Glutamatergic neuron (in vitro differentiated cells): ENCODE results near the gene DOP1B. TPM values are rescaled to one million over a fixed set of nuclear protein-coding genes. Genes with fewer than 3 reads are reported as not detected.

Experiments
- DNase-seq: peaks from one replicate; pipeline ENCODE4 v3.0.0; 2022
- H3K27ac Mint-ChIP-seq: one replicate; pipeline ENCODE4 v1.8.0; 2020; ENCODE audit warnings: mild to moderate bottlenecking, mixed read lengths, inconsistent platforms; ENCODE audit not compliant: unreplicated experiment
- H3K27me3 Mint-ChIP-seq: one replicate; pipeline ENCODE4 v1.8.0; 2020; ENCODE audit warnings: mild to moderate bottlenecking, moderate library complexity, mixed read lengths, inconsistent platforms; ENCODE audit not compliant: unreplicated experiment
- H3K36me3 Mint-ChIP-seq: one replicate; pipeline ENCODE4 v1.8.0; 2020; ENCODE audit warnings: mild to moderate bottlenecking, mixed read lengths, inconsistent platforms; ENCODE audit not compliant: unreplicated experiment
- H3K4me1 Mint-ChIP-seq: one replicate; pipeline ENCODE4 v1.8.0; 2020; ENCODE audit warnings: mild to moderate bottlenecking, low read depth, mixed read lengths, inconsistent platforms; ENCODE audit not compliant: unreplicated experiment
- H3K4me3 Mint-ChIP-seq: one replicate; pipeline ENCODE4 v1.8.0; 2020; ENCODE audit warnings: mild to moderate bottlenecking, mixed read lengths, inconsistent platforms; ENCODE audit not compliant: unreplicated experiment
- H3K9me3 Mint-ChIP-seq: one replicate; pipeline ENCODE4 v1.8.0; 2020; ENCODE audit warnings: mild to moderate bottlenecking, moderate library complexity, mixed read lengths, inconsistent platforms; ENCODE audit not compliant: unreplicated experiment
- total RNA-seq: library from RNA; stranded (reverse); fragmentation: NEBNext Ultra II Directional; extraction: Animal tissue kit (Norgen Biotek cat#: 25700); gene quantifications from one replicate; pipeline ENCODE4 v1.2.1, GENCODE V29; 2021; ENCODE audit not compliant: unreplicated experiment
- TF ChIP-seq, protein P1 (sequence below): fragments of 200-600 bp; sonication (generic); IDR thresholded peaks from one replicate; pipeline ENCODE4 v1.5.0; 2021; ENCODE audit not compliant: partially characterized antibody, unreplicated experiment

The DOP1B gene
- total RNA-seq, 1 donor from 2014 or later: 37.8 TPM

DNA sequence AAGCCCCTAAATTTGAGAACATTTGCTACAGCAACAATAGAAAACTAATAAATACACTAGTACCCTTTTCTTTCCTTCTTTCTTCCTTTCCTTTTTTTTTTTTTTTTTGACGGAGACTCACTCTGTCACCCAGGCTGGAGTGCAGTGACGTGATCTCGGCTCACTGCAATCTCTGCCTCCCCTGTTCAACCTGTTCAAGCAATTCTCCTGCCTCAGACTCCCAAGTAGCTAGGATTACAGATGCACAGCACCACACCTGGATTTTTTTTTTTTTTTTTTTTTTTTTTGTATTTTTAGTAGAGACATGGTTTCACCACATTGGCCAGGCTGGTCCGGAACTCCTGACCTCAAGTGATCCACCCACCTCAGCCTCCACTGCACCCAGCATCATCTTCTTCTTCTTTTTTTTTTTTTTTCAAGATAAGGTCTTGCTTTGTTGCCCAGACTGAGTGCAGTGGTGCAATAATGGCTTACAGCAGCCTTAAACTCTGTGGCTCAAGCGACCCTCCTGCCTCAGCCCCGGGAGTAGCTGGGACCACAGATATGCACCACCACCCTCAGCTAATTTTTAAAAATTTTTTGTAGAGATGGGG lies 41.4 kb upstream of the DOP1B start:
- TF ChIP-seq, protein P1, sequence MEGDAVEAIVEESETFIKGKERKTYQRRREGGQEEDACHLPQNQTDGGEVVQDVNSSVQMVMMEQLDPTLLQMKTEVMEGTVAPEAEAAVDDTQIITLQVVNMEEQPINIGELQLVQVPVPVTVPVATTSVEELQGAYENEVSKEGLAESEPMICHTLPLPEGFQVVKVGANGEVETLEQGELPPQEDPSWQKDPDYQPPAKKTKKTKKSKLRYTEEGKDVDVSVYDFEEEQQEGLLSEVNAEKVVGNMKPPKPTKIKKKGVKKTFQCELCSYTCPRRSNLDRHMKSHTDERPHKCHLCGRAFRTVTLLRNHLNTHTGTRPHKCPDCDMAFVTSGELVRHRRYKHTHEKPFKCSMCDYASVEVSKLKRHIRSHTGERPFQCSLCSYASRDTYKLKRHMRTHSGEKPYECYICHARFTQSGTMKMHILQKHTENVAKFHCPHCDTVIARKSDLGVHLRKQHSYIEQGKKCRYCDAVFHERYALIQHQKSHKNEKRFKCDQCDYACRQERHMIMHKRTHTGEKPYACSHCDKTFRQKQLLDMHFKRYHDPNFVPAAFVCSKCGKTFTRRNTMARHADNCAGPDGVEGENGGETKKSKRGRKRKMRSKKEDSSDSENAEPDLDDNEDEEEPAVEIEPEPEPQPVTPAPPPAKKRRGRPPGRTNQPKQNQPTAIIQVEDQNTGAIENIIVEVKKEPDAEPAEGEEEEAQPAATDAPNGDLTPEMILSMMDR: no peak
- H3K27ac Mint-ChIP-seq: no peak overlapping the region
- H3K4me1 Mint-ChIP-seq: no peaks in the 10 kb centered on the region

DNA sequence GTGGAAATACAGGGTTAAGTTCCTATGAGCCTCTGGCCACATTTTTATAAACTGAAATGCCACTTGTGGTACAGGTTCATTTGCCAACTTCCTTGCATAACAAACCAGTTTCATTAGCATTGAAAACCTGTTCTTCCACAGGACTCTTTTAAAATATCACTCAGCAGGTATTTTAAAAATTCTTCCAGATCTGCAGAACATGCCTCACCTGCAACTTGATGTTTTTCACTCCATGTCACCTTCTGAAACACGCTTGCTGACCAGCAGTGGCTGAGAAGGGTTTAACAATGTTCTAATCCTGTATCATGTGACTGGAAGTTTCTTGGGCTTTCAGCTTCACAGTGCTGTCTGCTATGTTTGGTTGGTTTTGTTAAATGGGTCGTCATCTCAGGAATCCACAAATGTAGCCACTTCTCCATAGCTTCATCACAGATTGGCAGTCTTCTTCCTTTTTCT lies 39.3 kb upstream of the DOP1B start:
- no peak overlapping the region for H3K4me3 Mint-ChIP-seq
- peaks cover 4% of the 10 kb centered on the region for H3K27me3 Mint-ChIP-seq
- H3K36me3 Mint-ChIP-seq: no peaks in the 10 kb centered on the region
- H3K27ac Mint-ChIP-seq: no peak overlapping the region
- no peak for DNase-seq
- TF ChIP-seq, protein P1: no peak
- no peaks in the 10 kb centered on the region for H3K4me1 Mint-ChIP-seq
- peaks cover 1% of the 10 kb centered on the region for H3K9me3 Mint-ChIP-seq

More for the DNA sequence above, 41.4 kb upstream of the DOP1B start:
- Mint-ChIP-seq H3K27me3 (peaks cover 3% of the 10 kb centered on the region), H3K4me3 (no peak overlapping the region), H3K9me3 (peaks cover 1% of the 10 kb centered on the region), H3K36me3 (no peaks in the 10 kb centered on the region)
- DNase-seq: no peak

DNA sequence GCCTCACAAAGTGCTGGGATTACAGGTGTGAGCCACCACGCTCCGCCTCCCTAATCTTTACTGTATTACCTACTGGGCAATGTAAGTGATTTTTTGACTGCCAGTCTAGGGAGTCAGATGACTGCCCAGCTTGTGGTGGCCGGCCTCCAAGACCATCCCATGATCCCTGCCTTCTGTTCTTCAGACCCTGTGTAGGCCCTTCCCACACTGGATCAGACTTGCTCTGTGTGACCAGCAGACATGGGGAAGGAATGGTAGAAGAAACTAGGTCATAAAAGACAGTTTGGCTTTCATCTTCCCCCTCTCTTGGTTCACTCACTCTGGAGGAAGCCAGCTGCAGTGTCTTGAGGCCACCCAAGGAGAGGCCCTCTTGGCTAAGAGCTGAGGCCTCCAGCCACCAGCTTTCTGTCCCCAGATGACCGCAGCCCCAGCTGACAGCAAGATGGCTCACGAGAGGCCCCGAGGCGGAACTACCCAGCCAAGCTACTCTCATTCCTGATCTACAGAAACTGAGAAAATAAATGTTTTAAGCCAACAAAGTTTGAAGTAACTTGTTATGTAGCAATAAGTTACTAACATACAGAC lies 36.2 kb upstream of the DOP1B start:
- Mint-ChIP-seq H3K27me3 (peaks cover 2% of the 10 kb centered on the region), H3K9me3 (peaks cover under 1% of the 10 kb centered on the region), H3K4me3 (no peak overlapping the region), H3K27ac (no peak overlapping the region), H3K36me3 (no peaks in the 10 kb centered on the region), H3K4me1 (no peaks in the 10 kb centered on the region)
- no peak for DNase-seq
- TF ChIP-seq, protein P1: no peak

DNA sequence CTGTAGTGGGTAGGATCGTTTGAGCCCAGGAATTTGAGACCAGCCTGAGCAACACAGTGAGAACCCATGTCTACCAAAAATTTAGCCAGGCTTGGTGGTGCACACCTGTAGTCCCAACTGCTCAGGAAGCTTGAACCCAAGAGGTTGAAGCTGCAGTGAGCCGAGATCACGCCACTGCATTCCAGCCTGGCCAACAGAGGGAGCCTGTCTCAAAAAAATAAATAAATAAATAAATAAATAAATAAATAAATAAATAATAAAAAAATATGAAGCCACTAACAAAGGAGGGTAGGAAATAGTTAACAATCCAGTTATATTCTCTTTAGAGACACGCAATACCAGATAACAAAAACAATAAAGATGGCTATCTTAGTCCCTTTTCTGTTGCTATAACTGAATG lies 33.6 kb upstream of the DOP1B start:
- Mint-ChIP-seq H3K27ac (no peak overlapping the region), H3K27me3 (peaks cover 2% of the 10 kb centered on the region), H3K36me3 (no peaks in the 10 kb centered on the region), H3K4me3 (no peak overlapping the region), H3K4me1 (no peaks in the 10 kb centered on the region), H3K9me3 (peaks cover 5% of the 10 kb centered on the region)
- TF ChIP-seq, protein P1: peak; percentile 53
- DNase-seq: no peak

DNA sequence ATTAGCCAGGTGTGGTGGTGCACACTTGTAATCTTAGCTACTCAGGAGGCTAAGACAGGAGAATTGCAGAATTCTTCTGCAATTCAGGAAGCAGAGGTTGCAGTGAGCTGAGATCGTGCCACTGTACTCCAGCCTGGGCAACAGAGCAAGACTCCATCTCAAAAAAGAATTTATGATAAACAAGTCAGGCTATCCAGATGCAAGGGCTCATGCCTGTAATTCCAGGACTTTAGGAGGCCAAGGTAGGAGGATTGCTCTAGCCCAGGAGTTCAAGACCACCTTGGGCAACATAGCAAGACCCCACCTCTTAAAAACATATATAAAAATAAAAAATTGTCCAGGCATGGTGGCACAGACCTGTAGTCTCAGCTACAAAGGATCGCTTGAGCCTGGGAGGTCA lies 32.2 kb upstream of the DOP1B start:
- Mint-ChIP-seq H3K9me3 (peaks cover 5% of the 10 kb centered on the region), H3K27ac (no peak overlapping the region), H3K36me3 (no peaks in the 10 kb centered on the region), H3K4me1 (no peaks in the 10 kb centered on the region), H3K4me3 (no peak overlapping the region), H3K27me3 (peaks cover 2% of the 10 kb centered on the region)
- no peak for DNase-seq
- TF ChIP-seq, protein P1: no peak
